GM18508 (cell line): ENCODE results near the gene FHIT.

Experiments used
- ATAC-seq: cut with Tn5 transposase; IDR thresholded peaks from one replicate; pipeline ENCODE4 v1.9.1; 2021; ENCODE audit warnings: moderate number of reproducible peaks; ENCODE audit not compliant: insufficient read depth, unreplicated experiment

Gene FHIT

GRCh38 chr3:60289341-60290121, 961.7 kb downstream of the FHIT start:
- no peak for ATAC-seq

- no peak for ATAC-seq
Observed at GRCh38 chr3:60282866-60283265, 968.4 kb downstream of the FHIT start.

GRCh38 chr3:60281970-60282369, 969.3 kb downstream of the FHIT start:
- no peak for ATAC-seq

- no peak for ATAC-seq
Observed at GRCh38 chr3:60277361-60277800, 973.9 kb downstream of the FHIT start.

- ATAC-seq = no peak
Observed at GRCh38 chr3:60276615-60277014, 974.6 kb downstream of the FHIT start.

GRCh38 chr3:60274646-60275045, 976.6 kb downstream of the FHIT start:
- no peak for ATAC-seq

- no peak for ATAC-seq
Observed at GRCh38 chr3:60274098-60274497, 977.2 kb downstream of the FHIT start.

GRCh38 chr3:60269829-60270266, 981.4 kb downstream of the FHIT start:
- ATAC-seq = no peak

GRCh38 chr3:60269377-60269776, 981.9 kb downstream of the FHIT start:
- ATAC-seq = no peak

GRCh38 chr3:60268123-60268522, 983.1 kb downstream of the FHIT start:
- ATAC-seq = no peak

- ATAC-seq = no peak
Observed at GRCh38 chr3:60266444-60266843, 984.8 kb downstream of the FHIT start.

GRCh38 chr3:60263191-60263590, 988.1 kb downstream of the FHIT start:
- no peak for ATAC-seq

- ATAC-seq = no peak
Observed at GRCh38 chr3:60262546-60262945, 988.7 kb downstream of the FHIT start.

GRCh38 chr3:60260546-60260945, 990.7 kb downstream of the FHIT start:
- ATAC-seq = no peak

GRCh38 chr3:60250810-60251209, 1000.4 kb downstream of the FHIT start:
- no peak for ATAC-seq

- ATAC-seq = no peak
Observed at GRCh38 chr3:60250206-60250605, 1001.0 kb downstream of the FHIT start.

GRCh38 chr3:60246361-60246760, 1004.9 kb downstream of the FHIT start:
- no peak for ATAC-seq

- ATAC-seq = no peak
Observed at GRCh38 chr3:60243456-60243855, 1007.8 kb downstream of the FHIT start.

GRCh38 chr3:60240492-60240891, 1010.8 kb downstream of the FHIT start:
- no peak for ATAC-seq

GRCh38 chr3:60238550-60238949, 1012.7 kb downstream of the FHIT start:
- no peak for ATAC-seq

- ATAC-seq = no peak
Observed at GRCh38 chr3:60229502-60229901, 1021.8 kb downstream of the FHIT start.

GRCh38 chr3:60228823-60229222, 1022.4 kb downstream of the FHIT start:
- no peak for ATAC-seq
